ENCODE results near the gene TCOF1.

Gene TCOF1

GRCh38 chr5:150394912-150395687 lies 37.6 kb downstream of the TCOF1 start:
- Histone ChIP-seq H3K9ac (no peak overlapping the region), H3K9me3 (no peaks in the 10 kb centered on the region), H3K4me3 (no peak overlapping the region), H4K20me1 (peaks cover 85% of the 10 kb centered on the region), H3K36me3 (peaks cover 100% of the 10 kb centered on the region), H3K4me2 (peak overlapping the region; percentile 37), H3K27ac (peak overlapping the region; percentile 64), H3K4me1 (peaks cover 44% of the 10 kb centered on the region), H3K27me3 (no peaks in the 10 kb centered on the region)
- TF ChIP-seq Cebpa-rat (IDR thresholded peaks at IDR 0.05) = no peak

- Histone ChIP-seq H3K9me3 (no peaks in the 10 kb centered on the region), H3K36me3 (peaks cover 100% of the 10 kb centered on the region), H4K20me1 (peaks cover 90% of the 10 kb centered on the region), H3K4me3 (no peak overlapping the region), H3K4me2 (no peak overlapping the region), H3K9ac (no peak overlapping the region), H3K4me1 (peaks cover 47% of the 10 kb centered on the region), H3K27ac (no peak overlapping the region), H3K27me3 (no peaks in the 10 kb centered on the region)
- TF ChIP-seq Cebpa-rat (IDR thresholded peaks at IDR 0.05) = no peak
Measured at GRCh38 chr5:150395688-150395975, 38.1 kb downstream of the TCOF1 start.

- H3K36me3 ChIP-seq = peaks cover 100% of the 10 kb centered on the region
Measured at GRCh38 chr5:150396267-150396666, 38.8 kb downstream of the TCOF1 start.

GRCh38 chr5:150397146-150397781 lies 39.8 kb downstream of the TCOF1 start:
- no peak overlapping the region for H3K4me2 ChIP-seq
- H3K9ac ChIP-seq = no peak overlapping the region
- H4K20me1 ChIP-seq = peaks cover 90% of the 10 kb centered on the region
- no peak overlapping the region for H3K27ac ChIP-seq
- no peak for TF ChIP-seq Cebpa-rat (IDR thresholded peaks at IDR 0.05)
- no peaks in the 10 kb centered on the region for H3K27me3 ChIP-seq
- H3K4me3 ChIP-seq = no peak overlapping the region
- peaks cover 43% of the 10 kb centered on the region for H3K4me1 ChIP-seq
- H3K36me3 ChIP-seq = peaks cover 100% of the 10 kb centered on the region
- H3K9me3 ChIP-seq = no peaks in the 10 kb centered on the region

More at GRCh38 chr5:150396267-150396666, 38.8 kb downstream of the TCOF1 start:
- Histone ChIP-seq H3K9me3 (no peaks in the 10 kb centered on the region), H3K27ac (0 out of 2 replicates have a peak overlapping the region, but pooled peaks have one; percentile 0), H3K27me3 (no peaks in the 10 kb centered on the region), H3K4me3 (no peak overlapping the region), H3K9ac (no peak overlapping the region), H4K20me1 (peaks cover 90% of the 10 kb centered on the region), H3K4me2 (no peak overlapping the region), H3K4me1 (peaks cover 43% of the 10 kb centered on the region)
- TF ChIP-seq Cebpa-rat (IDR thresholded peaks at IDR 0.05) = no peak

- Histone ChIP-seq H3K4me1 (peaks cover 50% of the 10 kb centered on the region), H3K27ac (peak overlapping the region; percentile 19; the same call in 1 of the 2 replicates), H3K27me3 (no peaks in the 10 kb centered on the region), H3K4me3 (no peak overlapping the region), H3K9ac (peak overlapping the region; percentile 4; the same call in 1 of the 2 replicates), H3K36me3 (peaks cover 100% of the 10 kb centered on the region), H3K4me2 (no peak overlapping the region), H3K9me3 (no peaks in the 10 kb centered on the region), H4K20me1 (peaks cover 92% of the 10 kb centered on the region)
- no peak for TF ChIP-seq Cebpa-rat (IDR thresholded peaks at IDR 0.05)
Measured at GRCh38 chr5:150397782-150398721, 40.6 kb downstream of the TCOF1 start.

GRCh38 chr5:150398722-150399523 lies 41.4 kb downstream of the TCOF1 start:
- no peak overlapping the region for H3K4me3 ChIP-seq
- peak overlapping the region; percentile 10; the same call in 1 of the 2 replicates for H3K4me2 ChIP-seq
- H3K4me1 ChIP-seq = peaks cover 50% of the 10 kb centered on the region
- no peaks in the 10 kb centered on the region for H3K9me3 ChIP-seq
- H4K20me1 ChIP-seq = peaks cover 92% of the 10 kb centered on the region
- H3K9ac ChIP-seq = 0 out of 2 replicates have a peak overlapping the region, but pooled peaks have one; percentile 4
- H3K36me3 ChIP-seq = peaks cover 100% of the 10 kb centered on the region
- peak overlapping the region; percentile 19 for H3K27ac ChIP-seq
- no peaks in the 10 kb centered on the region for H3K27me3 ChIP-seq
- TF ChIP-seq Cebpa-rat (IDR thresholded peaks at IDR 0.05) = no peak

GRCh38 chr5:150399524-150400211 lies 42.2 kb downstream of the TCOF1 start:
- Histone ChIP-seq H3K27ac (peak overlapping the region; percentile 15; the same call in 1 of the 2 replicates), H3K4me2 (no peak overlapping the region), H3K27me3 (no peaks in the 10 kb centered on the region), H3K4me1 (peaks cover 43% of the 10 kb centered on the region), H3K36me3 (peaks cover 100% of the 10 kb centered on the region), H3K4me3 (no peak overlapping the region), H4K20me1 (peaks cover 92% of the 10 kb centered on the region), H3K9me3 (no peaks in the 10 kb centered on the region), H3K9ac (no peak overlapping the region)
- no peak for TF ChIP-seq Cebpa-rat (IDR thresholded peaks at IDR 0.05)

- H3K27me3 ChIP-seq = no peaks in the 10 kb centered on the region
- peaks cover 100% of the 10 kb centered on the region for H3K36me3 ChIP-seq
- H3K9ac ChIP-seq = no peak overlapping the region
- H3K9me3 ChIP-seq = no peaks in the 10 kb centered on the region
- TF ChIP-seq Cebpa-rat (IDR thresholded peaks at IDR 0.05) = no peak
- H3K4me1 ChIP-seq = peaks cover 44% of the 10 kb centered on the region
- H3K4me3 ChIP-seq = no peak overlapping the region
- H4K20me1 ChIP-seq = peaks cover 93% of the 10 kb centered on the region
- H3K4me2 ChIP-seq = no peak overlapping the region
- peak overlapping the region; percentile 43; the same call in 1 of the 2 replicates for H3K27ac ChIP-seq
Measured at GRCh38 chr5:150400316-150401075, 43.0 kb downstream of the TCOF1 start.

Data from BLaER1 (cell line).